Type B pancreatic cell (in vitro differentiated cells): ENCODE data around the gene DSG2. TPM values are rescaled to one million over a fixed set of nuclear protein-coding genes. Genes with fewer than 3 reads are reported as not detected.
A peak's percentile ranks its signal among the peaks of the same experiment; 100 is the strongest.

Experiments
- DNase-seq: peaks from one replicate; pipeline ENCODE4 v3.0.0; 2021; ENCODE audit warnings: mixed read lengths; ENCODE audit not compliant: unreplicated experiment; ENCODE audit errors: extremely low spot score
- H3K27ac Mint-ChIP-seq: 2 replicates; pipeline ENCODE4 v1.8.0; 2021; ENCODE audit warnings: mild to moderate bottlenecking, mixed read lengths
- H3K27me3 Mint-ChIP-seq: 2 replicates; pipeline ENCODE4 v1.8.0; 2021; ENCODE audit warnings: mixed read lengths
- H3K36me3 Mint-ChIP-seq: 2 replicates; pipeline ENCODE4 v1.8.0; 2021; ENCODE audit warnings: mixed read lengths
- H3K4me1 Mint-ChIP-seq: one replicate; pipeline ENCODE4 v1.8.0; 2021; ENCODE audit warnings: mixed read lengths; ENCODE audit not compliant: unreplicated experiment
- H3K4me3 Mint-ChIP-seq: 2 replicates; pipeline ENCODE4 v1.8.0; 2021; ENCODE audit warnings: mild to moderate bottlenecking, mixed read lengths
- H3K9me3 Mint-ChIP-seq: 2 replicates; pipeline ENCODE4 v1.8.0; 2021; ENCODE audit warnings: mixed read lengths
- CTCF ChIP-seq: fragments of 200-600 bp; sonication (generic); conservative IDR thresholded peaks from 2 replicates; pipeline ENCODE4 v1.5.0; 2021; ENCODE audit warnings: antibody characterized with exemption, mild to moderate bottlenecking
- total RNA-seq: library from RNA; stranded (reverse); gene quantifications from 2 replicates; pipeline ENCODE4 v1.2.1, GENCODE V29; 2021; ENCODE audit warnings: low replicate concordance

Gene DSG2
- total RNA-seq, 1 donor from 2014 or later: 117 TPM

DNA sequence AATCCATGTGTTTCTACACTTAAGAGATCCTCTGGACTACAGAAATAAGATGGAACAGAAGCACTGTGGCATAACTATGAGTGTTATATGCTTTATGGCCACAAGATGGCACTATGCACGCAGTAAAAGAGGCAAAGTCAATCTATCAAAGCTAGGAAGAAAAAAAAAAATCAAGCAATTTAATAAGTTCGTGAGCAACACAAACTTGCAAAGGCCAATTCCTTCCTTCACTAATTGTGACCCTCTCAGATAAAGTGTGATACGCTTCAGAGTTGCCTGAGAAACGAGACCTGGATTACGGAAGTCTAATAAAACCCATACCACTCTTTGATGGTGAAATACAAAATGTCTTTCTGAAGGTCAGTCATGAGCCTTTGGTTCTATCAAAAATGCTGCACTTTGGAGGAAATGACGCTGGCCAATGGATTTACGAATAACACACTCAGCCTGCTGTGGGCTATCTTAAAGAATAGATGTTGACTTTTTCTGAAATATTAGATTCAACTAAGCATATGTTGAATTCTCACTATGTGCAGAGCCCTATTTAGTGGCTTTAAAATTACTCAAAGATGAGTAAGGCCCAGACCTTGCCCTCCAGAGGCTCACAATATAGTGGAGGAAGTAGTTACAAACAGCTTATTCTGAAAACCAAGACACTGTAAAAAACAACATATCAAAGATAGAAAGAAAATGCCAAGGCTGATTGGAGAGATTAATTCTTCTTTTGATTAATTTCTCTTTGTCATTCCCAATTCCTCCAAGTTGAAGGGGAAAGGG lies 58.2 kb downstream of the DSG2 start:
- Mint-ChIP-seq H3K27me3 (no peaks in the 10 kb centered on the region), H3K36me3 (no peaks in the 10 kb centered on the region), H3K4me1 (peaks cover 10% of the 10 kb centered on the region), H3K4me3 (peak overlapping the region; percentile 67), H3K27ac (peak overlapping the region; percentile 25), H3K9me3 (no peaks in the 10 kb centered on the region)
- DNase-seq: no peak
- TF ChIP-seq CTCF: peak; percentile 94

GRCh38 chr18:31557446-31557845 lies 59.5 kb downstream of the DSG2 start:
- Mint-ChIP-seq H3K27ac (no peak overlapping the region), H3K9me3 (no peaks in the 10 kb centered on the region), H3K36me3 (no peaks in the 10 kb centered on the region), H3K4me3 (no peak overlapping the region), H3K4me1 (peaks cover 10% of the 10 kb centered on the region), H3K27me3 (no peaks in the 10 kb centered on the region)
- no peak for DNase-seq
- TF ChIP-seq CTCF: peak; percentile 18

GRCh38 chr18:31558567-31558966 lies 60.6 kb downstream of the DSG2 start:
- TF ChIP-seq CTCF: no peak
- DNase-seq: no peak
- peaks cover 10% of the 10 kb centered on the region for H3K4me1 Mint-ChIP-seq
- H3K4me3 Mint-ChIP-seq: no peak overlapping the region
- H3K27me3 Mint-ChIP-seq: no peaks in the 10 kb centered on the region
- no peak overlapping the region for H3K27ac Mint-ChIP-seq
- no peaks in the 10 kb centered on the region for H3K36me3 Mint-ChIP-seq
- no peaks in the 10 kb centered on the region for H3K9me3 Mint-ChIP-seq

DNA sequence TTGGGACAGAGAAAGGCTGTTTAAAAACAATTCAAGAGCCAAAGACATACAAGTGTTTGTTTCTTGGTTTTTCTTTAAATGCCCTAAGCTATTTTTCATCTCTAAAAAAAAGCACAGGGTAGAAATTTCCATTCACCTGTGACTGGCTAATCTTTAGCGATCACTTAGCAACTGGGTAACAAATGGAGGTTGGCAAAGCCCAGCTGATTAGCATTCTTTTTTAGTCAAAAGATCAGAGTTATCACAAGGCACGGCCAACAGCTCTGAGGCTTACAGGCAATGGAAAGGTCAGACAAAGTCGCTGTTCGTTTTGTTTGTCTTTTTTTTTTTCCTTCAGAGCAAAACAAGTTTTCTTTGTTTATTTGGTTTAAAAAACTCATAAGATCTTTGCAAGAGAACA lies 64.7 kb downstream of the DSG2 start:
- H3K4me3 Mint-ChIP-seq: no peak overlapping the region
- H3K27me3 Mint-ChIP-seq: no peaks in the 10 kb centered on the region
- peaks cover 11% of the 10 kb centered on the region for H3K4me1 Mint-ChIP-seq

DNA sequence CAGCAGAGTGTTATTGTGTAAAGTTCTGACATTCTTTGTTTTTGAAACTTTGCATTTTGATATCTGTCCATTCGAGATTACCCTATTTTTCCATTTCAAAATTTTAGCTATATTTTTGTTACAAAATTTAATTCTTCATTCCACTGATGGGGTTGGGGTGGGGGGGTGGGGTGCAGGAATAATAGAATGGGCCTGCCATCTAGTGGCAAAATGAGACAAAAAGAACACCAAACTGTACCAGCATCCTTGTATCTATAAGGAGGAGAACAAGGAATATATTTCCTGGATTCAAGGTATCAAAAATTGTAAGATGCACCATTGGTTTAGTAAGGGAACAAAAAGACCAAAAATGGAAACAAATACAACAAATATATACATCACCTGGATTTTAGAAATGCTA lies 65.8 kb downstream of the DSG2 start:
- Mint-ChIP-seq H3K36me3 (no peaks in the 10 kb centered on the region), H3K4me1 (peaks cover 11% of the 10 kb centered on the region), H3K27me3 (no peaks in the 10 kb centered on the region), H3K9me3 (no peaks in the 10 kb centered on the region), H3K4me3 (no peak overlapping the region), H3K27ac (no peak overlapping the region)
- TF ChIP-seq CTCF: peak; percentile 54
- no peak for DNase-seq

More for the DNA sequence above, 64.7 kb downstream of the DSG2 start:
- no peak for TF ChIP-seq CTCF
- H3K36me3 Mint-ChIP-seq: no peaks in the 10 kb centered on the region
- DNase-seq: no peak
- H3K27ac Mint-ChIP-seq: no peak overlapping the region
- no peaks in the 10 kb centered on the region for H3K9me3 Mint-ChIP-seq
